GM04503 (cell line): Measurements from ENCODE around the gene FHAD1.

Source experiments
- DNase-seq: peaks from one replicate; pipeline ENCODE4 v3.0.0-alpha.2; 2012; ENCODE audit warnings: low read depth

Gene FHAD1

DNA sequence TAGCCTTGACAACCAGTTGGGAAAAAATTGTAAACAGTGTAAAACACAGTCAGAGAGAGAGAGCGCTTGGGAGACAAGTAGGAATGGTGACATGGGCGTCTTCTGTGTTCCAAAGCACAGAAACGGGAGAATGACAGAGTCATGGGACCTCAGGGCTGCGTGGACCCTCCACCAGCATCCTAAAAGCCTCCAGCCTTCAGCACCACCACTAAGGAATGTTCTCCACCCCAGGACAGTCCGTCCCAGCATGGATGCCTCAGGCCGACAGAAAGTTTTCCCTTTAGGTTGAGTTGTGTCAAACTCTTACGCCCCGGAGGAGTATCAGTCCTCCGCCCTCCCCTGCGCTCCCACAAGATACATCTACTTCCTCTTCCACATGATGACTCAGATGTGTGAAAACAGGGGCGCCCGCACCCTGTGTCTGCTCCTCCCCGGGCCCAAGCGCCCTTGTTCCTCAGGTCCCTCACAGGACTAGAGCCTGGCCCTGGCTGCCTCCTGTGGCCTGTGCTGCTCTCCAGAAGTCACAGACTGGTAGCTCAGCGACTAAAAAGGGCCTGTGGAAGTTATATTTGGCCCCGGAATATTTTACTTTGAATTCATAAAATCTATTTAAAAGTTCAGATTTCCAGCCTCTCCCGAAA lies 98.8 kb downstream of the FHAD1 start:
- no peak for DNase-seq

DNA sequence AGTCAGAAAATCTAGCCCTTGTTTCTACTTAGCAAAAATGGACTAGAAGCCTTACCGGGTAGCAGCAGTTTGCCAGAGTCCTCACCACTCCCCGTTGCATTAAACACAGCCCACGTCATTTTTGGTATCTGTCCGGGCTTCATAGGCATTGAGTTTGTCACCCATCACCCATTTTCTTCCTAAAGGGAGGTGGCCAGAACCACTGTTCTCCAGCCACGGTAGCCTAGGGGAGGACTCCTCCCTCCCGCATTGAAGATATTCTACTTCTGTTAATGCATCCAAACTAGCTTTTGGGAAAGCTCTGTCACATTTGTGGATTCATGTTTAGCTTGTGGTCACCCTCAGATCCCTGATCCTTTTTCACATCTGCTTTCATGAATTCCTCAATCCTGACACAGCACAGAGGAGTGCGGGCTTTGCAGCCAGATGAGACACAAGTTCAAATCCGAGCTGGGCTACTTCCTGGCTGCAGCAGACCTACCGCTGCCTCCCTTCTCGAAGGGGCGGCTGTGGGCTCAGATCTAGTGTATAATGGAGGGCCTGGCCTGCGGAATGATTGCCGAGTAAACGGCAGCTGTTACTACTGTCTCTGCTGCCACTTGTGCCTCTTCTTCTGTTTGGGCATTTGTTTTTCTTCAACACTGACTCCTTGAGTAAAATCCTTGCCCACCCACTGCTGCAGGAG lies 99.5 kb downstream of the FHAD1 start:
- DNase-seq, result no peak

DNA sequence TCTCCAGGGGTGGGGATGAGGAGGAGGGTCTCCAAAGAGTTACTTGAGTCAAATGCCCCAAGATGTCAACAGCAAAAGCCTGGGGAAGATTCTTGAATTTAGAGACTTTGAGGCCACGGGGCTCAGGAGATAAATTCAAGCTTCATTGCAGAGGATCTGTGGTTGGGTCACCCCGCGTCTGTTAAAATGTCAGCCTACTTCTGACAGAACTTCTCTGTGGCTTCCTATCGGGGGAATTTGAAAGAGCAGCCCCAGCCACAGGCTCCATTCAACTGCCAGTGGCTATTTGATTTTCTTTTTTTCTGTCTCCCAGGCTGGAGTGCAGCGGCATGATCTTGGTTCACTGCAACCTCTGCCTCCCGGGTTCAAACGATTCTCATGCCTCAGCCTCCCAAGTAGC lies 100.2 kb downstream of the FHAD1 start:
- no peak for DNase-seq

DNA sequence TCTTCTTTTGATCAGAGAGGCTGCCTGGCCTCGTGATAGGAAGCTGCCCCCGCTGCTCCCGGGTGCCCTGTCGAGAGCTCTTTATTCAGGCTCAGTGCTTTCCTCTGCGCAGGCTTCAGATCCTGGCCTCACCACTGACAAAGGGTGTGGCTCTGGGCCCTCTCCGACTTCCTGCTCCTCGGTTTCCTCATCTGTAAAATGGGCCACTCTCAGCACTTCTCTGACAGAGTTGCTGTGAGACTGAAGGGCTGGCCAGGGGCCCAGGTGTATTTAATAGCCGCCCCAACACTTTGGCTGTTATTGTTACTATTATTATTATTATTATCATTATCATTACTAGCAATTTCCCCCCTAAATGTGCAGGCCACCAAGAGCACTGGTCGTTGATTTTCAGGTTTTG lies 101.6 kb downstream of the FHAD1 start:
- no peak for DNase-seq

DNA sequence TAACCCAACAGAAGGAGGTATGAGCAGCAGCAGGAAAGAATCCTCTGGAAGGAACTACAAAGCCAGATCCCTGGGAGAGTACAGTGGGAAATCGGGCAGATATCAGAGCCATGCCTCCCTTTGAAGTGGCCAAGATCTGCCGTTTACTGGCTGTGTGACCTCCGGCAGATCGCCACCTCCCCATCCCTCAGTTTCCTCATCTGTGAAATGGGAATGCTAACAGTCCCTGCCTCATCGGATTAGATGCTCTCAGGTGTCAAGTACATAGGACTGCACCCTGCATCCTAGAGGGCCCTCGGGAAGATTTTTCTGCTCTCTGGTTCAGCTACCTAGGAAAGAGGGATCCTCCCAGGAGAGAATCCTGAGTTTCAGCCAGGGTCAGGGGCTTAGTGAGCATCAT lies 102.1 kb downstream of the FHAD1 start:
- no peak for DNase-seq

DNA sequence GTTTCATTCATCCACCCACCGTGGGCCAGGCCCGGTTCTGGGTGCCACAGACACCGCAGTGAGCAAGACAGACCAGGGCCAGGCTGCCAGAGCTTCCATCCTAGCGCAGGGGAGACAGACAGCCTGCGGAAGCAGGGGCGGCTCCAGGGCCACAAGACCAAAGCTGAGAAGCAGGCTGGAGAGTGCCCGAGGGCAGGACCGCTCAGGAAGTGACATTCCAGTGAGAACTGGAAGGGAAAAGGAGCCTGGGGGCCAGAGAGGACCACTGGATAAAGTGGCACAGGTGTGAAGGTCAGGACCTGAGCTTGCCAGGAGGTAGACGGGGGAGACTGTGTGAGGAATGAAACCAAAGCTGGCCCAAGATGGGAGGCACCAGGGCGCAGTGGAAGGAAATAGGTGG lies 103.1 kb downstream of the FHAD1 start:
- no peak for DNase-seq

DNA sequence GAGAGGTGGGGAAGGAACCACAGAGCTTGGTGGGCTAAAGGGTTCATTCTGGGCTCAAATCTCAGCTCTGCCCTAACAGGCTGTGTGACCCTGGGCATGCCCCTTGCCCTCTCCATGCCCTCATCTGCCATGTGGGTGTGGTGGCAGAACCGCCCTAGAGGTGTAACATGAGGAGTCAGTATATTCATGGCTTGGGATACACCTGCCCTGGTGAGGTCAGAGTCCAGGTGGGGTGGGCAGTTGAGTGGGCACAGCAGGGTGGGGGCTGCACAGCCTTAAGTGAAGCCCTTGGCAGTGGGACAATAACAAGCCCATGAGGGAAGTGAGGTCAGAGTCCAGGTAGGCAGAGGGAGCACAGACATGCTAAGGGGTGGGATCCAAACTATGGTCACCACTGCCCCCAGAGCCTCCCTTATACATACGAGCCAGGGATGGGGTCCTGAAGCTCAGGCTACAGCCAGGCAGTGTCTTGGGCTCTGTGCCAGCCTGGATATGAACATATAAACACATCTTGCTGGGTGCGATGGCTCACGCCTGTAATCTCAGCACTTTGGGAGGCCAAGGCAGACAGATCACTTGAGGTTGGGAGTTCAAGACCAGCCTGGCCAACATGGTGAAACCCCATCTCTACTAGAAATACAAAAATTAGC lies 103.7 kb downstream of the FHAD1 start:
- DNase-seq, result no peak

DNA sequence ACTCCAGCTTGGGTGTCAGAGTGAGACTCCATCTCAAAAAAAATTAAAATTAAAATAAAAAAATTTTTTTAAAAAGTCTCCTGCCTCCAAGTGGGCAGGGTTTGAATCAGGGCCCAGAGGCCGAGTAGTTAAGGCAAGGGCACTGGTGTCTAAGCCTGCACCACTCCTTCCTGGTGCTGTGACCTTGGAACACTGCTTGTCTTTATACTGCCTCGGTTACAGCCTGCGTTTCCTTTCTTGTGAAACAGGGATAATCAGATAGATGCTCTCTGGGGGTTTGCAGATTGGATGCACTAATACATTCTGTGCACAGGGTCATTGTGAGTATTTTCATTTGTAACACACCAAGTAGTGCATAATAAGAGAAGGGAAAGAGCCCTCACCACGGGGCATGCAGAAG lies 104.3 kb downstream of the FHAD1 start:
- DNase-seq, result no peak

DNA sequence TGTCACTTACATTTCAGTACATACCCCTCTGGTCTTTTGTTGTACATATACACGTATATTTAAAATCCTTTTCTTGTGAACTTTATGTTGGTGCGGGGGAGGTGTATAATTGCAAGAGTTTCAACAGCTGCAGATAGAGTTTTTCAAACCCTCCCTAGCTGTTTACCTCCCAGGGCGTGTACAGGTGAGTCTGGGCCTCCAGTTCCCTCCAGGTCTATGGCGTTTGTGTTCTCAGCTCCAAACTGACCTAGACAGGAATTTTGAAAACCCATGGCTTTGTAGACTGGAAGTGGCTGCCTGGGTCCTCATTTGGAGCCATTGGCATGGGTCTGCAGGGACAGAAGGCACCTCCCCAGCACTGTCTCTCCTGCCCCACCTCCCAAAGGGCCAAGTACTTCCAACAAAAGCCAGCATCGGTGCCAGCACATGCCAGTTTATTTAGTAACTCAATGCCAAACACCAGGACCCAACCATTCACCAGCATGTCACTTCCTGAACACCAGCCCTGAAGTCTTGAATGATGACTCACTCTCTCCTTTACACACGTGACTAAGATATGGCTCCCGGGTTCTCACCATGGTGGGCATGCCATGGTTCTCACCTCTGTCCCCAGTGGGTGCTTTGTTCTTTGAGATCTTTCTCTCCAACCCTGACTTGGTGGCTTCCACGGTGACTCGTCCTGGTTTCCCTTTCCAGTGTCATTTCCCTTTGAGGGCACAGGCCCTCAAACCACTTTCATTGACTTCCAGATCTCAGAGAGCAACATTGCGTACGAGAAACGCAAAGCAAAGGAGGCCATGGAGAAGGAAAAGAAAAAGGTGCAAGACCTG lies 105.3 kb downstream of the FHAD1 start:
- peak; percentile 53 for DNase-seq

DNA sequence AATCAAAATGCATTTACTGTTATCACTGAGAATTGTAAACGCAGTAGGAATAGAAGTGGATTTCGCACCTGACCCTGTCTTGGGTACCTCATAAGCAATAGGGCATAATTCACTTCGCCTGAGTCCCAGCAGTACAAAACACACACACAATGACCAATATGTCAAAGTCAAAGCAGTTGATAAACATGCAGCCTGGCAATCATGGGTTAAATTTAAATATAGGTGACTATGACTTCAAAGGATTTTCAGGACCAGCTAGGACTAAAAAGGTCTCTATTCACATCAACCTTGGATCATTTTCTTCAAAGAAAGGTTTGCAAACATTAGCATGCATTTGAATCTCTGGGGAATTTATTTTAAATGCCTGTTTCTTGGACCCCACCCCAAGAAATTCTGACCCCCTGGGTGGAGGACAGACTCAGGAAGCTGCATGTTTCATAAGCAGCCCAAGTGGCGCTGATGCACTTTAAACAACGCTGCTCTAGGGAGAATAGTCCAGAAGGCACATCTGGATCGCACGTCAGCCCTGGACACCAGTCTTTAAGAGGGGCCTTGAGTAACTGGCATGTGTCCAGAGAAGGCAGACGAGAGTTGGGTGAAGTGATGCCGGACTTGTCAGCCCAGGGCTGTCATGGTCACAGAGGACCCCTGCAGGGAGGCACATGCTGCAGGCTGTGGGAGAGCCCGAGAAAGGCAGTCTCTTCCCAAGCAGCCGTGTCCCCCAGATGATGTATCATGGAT lies 107.0 kb downstream of the FHAD1 start:
- no peak for DNase-seq

DNA sequence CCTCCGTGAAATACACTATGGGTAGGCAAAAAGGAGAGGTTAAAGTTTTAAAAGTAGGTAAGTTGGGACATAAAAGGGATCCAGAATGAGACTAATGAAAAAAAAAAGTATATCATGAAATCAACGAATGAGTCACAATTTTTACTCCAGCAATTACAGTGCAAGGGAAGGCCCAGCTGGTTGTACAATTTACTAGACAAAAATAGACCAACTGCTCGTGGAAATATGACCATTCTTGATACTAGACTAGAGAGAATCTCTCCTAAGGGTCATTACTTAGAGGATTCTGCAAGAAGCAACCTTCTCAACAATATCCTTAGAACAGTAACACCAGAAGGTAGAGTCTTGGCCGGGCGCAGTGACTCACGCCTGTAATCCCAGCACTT lies 107.5 kb downstream of the FHAD1 start:
- no peak for DNase-seq

DNA sequence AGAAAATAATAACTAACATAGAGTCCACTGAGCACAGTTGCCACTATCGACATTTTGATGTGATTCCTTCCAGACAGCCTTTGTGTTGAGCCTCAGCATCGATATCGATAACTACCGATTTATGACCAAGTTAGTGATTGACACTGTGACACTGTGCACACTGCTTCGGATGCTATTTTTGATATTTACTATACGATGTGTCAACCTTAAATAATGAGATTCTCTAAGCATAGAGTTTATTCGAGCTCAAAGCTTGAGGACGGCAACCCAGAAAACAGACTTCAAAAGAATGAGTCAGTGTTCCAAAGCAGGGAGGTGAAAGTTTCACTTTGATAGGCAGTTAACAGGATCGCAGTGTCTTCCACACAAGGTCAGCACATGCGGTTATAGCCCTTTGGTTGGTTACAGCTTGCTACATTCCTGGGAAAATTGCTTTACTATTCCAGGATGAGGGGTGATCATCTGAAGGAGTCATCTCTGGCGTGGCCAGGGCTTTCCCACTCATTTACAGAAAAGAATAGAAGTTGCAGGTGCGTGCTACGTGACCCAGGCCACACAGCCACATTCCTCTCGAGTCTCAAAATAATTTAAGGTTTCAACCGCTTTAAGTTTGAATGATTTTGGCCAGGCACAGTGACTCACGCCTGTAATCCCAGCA lies 109.1 kb downstream of the FHAD1 start:
- DNase-seq, result peak; percentile 33

DNA sequence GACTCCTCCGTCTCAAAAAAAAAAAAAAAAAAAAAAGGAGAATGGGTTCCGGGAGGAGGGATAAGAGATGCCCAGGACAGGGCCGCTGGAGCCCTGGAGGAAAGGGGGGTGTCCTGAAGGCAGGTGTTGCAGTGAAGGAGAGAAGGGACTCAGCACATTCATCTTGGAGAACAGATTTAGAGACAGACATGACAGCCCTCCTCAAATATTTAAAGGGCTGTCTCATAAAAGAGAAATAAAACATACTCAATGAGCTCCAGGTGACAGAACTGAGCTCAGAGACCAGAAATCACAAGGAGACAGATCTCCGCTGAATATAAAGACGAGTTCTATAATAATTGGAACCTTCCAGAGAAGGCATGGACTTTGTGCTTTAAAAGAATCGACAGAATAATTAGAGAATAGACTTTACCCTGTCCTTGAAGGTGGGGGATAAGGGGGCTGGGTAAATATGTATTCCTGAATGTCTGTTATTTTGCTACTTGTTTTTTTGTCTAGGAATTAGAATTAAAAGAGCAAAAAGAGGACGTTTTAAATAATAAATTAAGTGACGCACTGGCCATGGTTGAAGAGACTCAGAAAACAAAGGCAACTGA lies 110.7 kb downstream of the FHAD1 start:
- DNase-seq, result no peak

DNA sequence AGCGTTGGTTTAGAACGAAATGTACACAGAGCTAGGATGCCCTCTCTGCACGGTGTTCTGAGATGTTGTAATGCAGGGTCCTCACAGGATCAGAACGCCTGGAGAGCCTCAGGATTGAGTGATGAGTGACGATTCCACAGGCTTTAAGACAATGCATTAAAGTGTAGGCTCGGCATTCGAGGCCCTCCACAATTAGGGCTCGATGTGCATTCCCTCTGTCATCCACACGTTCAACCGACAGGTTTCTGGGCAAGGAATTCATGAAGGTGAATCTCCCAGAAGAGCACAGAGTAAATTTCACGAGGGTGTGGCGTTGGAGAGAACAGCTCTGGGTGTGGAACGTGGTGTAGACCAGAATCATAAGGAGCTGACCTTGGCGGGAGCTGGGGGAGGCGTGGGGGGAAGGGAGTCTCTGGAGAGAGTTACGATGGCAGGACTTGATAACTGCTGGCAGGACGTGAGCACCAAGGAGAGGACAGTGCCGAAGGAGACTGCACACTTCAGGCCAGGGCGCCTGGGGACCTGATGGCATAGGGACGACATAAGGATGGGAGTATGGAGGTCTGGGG lies 111.6 kb downstream of the FHAD1 start:
- DNase-seq, result no peak

DNA sequence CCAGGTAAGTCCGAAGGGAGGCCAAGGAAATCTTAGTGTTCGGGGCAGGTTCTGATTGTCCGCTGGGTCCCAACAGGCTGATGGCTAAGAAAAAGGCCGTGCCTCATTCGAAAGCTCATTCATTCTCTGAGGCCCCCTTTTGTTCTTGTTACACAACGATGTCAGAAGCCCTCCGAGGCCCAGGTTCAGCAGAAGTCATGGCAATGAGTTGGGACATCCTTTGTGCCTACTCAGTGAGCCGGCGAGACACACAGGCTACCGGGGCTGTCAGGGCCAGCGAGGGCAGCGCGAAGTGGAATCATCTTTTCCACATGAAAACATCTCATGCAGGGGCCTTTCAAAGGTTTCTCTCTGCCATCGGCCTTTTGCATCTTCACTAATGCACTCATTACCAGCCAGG lies 113.7 kb downstream of the FHAD1 start:
- DNase-seq, result no peak

DNA sequence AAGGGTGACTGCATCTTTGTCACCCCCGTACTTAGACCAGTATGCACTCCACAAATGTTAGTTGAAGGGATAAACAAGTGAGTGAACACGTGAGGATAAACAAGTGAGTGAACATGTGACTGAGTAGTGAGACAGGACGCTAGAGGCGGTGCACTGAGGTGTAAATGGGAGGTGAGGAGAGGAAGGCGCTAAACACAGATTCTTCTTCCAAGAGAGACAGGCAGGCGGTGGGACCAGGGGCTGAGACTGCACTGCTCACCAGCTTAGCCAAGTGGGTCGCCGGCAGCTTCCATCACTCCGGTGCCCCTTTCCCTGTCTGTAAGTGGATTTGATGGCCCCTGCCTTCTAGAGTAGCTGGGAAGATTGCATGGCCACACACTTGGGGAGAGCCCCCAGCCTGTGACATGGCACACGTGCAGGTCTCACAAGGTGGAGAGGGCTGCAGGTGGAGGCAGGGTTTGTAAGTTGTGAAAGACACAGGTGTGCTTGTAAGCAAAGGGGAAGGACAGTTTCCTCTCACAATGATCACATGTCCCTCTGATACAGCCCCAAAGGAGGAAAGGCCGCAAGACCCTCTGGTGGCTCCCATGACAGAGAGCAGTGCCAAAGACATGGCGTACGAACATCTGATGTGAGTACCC lies 115.2 kb downstream of the FHAD1 start:
- DNase-seq, result no peak

DNA sequence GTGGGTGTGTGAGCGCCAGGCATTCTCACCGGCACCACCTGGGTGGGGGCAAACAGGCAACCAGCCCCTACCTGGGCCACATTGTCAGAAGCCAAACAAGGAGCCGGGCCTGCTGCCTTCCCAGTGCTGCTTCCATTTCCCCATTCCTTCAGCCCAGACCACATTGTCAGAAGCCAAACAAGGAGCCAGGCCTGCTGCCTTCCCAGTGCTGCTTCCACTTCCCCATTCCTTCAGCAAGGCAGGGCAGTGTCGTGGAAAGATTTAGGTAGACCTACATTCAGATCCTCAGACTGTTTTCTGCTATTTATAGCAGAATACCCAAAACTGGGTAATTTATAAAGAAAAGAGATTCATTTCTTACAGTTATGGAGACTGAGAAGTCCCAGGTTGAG lies 115.7 kb downstream of the FHAD1 start:
- no peak for DNase-seq

DNA sequence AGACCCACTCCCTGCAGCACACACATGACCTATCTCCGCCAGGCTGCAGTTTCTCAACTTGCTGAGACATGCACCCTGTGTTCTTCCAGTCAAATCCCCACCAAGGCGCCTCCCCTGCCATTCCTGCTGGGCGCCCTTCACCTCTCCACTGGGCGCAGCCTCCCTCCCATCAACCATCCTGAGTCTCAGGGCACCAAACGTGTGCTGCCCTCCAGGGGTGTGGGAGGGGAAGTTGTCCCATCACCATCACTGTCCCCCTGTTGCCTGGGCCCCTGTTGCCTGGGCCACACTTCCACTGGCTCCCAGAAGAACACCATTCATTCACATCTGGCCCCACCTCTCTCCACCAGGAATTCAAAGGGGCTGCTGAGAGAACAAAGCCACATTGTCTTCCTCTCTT lies 117.7 kb downstream of the FHAD1 start:
- DNase-seq, result no peak

DNA sequence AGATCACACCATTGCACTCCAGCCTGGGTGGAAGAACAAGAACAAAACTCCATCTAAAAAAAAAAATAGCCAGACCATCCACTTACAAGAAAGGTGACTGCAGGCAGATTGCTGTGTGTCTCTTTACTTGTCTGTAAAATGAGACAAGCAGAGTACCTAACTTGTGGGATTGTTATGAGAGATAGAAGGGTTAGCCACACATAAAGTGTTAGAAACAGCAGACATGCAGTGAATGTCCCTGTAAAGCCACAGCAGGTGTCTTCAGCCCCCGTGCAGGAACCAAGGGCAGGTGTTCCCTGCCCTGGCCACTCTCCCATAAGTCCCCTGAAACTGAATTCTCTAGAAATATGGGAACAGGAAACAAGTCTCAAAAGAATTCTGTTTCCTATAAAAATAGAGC lies 121.9 kb downstream of the FHAD1 start:
- no peak for DNase-seq

DNA sequence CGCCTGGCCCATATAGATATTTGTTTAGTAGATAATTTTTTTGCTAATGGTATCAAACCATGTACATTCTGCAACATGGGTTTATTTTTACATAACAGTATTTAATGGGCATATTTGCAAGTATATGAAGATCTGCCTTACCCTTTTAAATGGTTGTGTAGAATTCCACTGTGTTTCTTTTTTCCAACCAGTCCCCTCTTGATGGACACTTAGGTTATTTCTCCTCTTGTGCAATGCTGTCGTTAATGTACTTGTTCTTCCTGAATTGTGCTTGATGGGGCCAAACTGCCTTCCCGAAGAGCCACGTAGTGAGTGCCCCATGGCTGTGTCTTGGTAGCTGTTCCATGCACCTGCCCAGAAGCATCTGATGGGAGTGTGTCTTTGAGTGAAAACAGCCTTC lies 123.2 kb downstream of the FHAD1 start:
- no peak for DNase-seq
